ENCODE measurements around the gene RRP12.

DNA sequence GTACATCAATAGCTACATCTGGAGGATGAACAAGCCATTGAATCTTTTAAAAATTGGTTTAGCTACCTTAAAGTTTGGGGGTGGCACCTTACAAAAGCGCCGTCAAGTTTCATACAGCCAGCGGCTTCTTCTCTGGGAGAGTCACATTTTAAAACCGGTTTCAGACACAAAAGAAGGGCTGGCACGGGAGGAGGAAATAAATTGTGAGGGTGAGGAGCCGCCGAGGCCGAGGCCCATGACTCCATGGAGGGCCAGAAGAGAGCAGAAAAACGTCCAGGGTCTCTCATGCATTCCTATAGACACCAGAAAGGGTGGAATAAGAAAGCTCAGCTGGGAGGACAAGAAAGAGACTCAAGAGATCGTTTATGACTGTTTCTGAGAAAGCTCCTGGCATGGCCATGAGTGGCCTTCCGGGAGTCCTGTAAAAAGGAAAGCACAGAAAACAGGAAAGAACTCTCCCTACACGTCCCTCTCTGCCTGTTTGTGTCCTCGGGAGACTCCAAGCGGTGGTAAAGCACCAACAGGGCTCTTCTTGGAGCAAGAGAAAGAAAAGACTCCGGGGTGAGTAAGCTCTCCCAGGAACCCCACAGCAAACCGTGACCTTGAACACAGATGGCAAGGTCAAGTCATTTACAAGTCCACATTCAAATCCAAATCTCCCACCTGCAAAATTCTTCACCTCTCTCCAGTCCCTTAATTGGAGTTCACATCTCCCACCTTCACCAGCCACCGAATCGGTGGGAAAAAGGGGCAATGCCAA, 68.4 kb downstream of the RRP12 start:
- TF ChIP-seq, protein P1, sequence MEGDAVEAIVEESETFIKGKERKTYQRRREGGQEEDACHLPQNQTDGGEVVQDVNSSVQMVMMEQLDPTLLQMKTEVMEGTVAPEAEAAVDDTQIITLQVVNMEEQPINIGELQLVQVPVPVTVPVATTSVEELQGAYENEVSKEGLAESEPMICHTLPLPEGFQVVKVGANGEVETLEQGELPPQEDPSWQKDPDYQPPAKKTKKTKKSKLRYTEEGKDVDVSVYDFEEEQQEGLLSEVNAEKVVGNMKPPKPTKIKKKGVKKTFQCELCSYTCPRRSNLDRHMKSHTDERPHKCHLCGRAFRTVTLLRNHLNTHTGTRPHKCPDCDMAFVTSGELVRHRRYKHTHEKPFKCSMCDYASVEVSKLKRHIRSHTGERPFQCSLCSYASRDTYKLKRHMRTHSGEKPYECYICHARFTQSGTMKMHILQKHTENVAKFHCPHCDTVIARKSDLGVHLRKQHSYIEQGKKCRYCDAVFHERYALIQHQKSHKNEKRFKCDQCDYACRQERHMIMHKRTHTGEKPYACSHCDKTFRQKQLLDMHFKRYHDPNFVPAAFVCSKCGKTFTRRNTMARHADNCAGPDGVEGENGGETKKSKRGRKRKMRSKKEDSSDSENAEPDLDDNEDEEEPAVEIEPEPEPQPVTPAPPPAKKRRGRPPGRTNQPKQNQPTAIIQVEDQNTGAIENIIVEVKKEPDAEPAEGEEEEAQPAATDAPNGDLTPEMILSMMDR (IDR thresholded peaks at IDR 0.05): peak in 1 of 6 experiments; percentile 2
- no peak for TF ChIP-seq POLR2A (IDR thresholded peaks at IDR 0.05)

Data from esophagus squamous epithelium (tissue), 4 donors.